Duodenal mucosa (tissue), 2 donors: ENCODE measurements around the gene PIEZO2.

ENCODE experiments used
- H3K27ac ChIP-seq: one replicate; pipeline ENCODE4 v1.7.0; 2013; ENCODE audit warnings: low read depth, low read length
- H3K27me3 ChIP-seq, 2 donors: one replicate each; pipeline ENCODE4 v1.7.0; 2013; ENCODE audit warnings: low read length in 2 of 2, control low read depth in 1 of 2; ENCODE audit not compliant: insufficient read depth in 2 of 2, control insufficient read depth in 1 of 2
- H3K36me3 ChIP-seq, 2 donors: one replicate each; pipeline ENCODE4 v1.7.0; 2013; ENCODE audit warnings: low read length in 2 of 2, control low read depth in 1 of 2; ENCODE audit not compliant: insufficient read depth in 2 of 2, control insufficient read depth in 1 of 2
- H3K4me1 ChIP-seq, 2 donors: one replicate each; pipeline ENCODE4 v1.7.0; 2013; ENCODE audit warnings: low read length in 2 of 2, control low read depth in 1 of 2; ENCODE audit not compliant: insufficient read depth in 2 of 2, control insufficient read depth in 1 of 2
- H3K4me3 ChIP-seq, 2 donors: one replicate each; pipeline ENCODE4 v1.7.0; 2013; ENCODE audit warnings: low read length in 2 of 2, low read depth in 1 of 2
- H3K9ac ChIP-seq, 2 donors: one replicate each; pipeline ENCODE4 v1.7.0; 2013; ENCODE audit warnings: low read length in 2 of 2, low read depth in 1 of 2
- H3K9me3 ChIP-seq, 2 donors: one replicate each; pipeline ENCODE4 v1.7.0; 2013; ENCODE audit warnings: low read length in 2 of 2, control low read depth in 1 of 2; ENCODE audit not compliant: control insufficient read depth in 1 of 2

Gene PIEZO2

GRCh38 chr18:11072632-11073031, 76.7 kb downstream of the PIEZO2 start:
- Histone ChIP-seq H3K9me3 (no peaks in the 10 kb centered on the region), H3K4me3 (no peak overlapping the region), H3K27me3 (no peaks in the 10 kb centered on the region)

GRCh38 chr18:11071300-11071699, 78.1 kb downstream of the PIEZO2 start:
- no peak overlapping the region for H3K9ac ChIP-seq
- no peaks in the 10 kb centered on the region for H3K27me3 ChIP-seq
- H3K27ac ChIP-seq, result no peak overlapping the region
- no peaks in the 10 kb centered on the region for H3K36me3 ChIP-seq
- no peaks in the 10 kb centered on the region for H3K9me3 ChIP-seq
- H3K4me1 ChIP-seq, result no peaks in the 10 kb centered on the region
- no peak overlapping the region for H3K4me3 ChIP-seq

More at GRCh38 chr18:11072632-11073031, 76.7 kb downstream of the PIEZO2 start:
- no peak overlapping the region for H3K27ac ChIP-seq
- H3K36me3 ChIP-seq, result no peaks in the 10 kb centered on the region
- H3K4me1 ChIP-seq, result no peaks in the 10 kb centered on the region
- H3K9ac ChIP-seq, result no peak overlapping the region

- Histone ChIP-seq H3K9me3 (no peaks in the 10 kb centered on the region), H3K27ac (no peak overlapping the region), H3K36me3 (no peaks in the 10 kb centered on the region), H3K4me3 (no peak overlapping the region), H3K4me1 (no peaks in the 10 kb centered on the region), H3K9ac (no peak overlapping the region), H3K27me3 (no peaks in the 10 kb centered on the region)
Observed at GRCh38 chr18:11070593-11070992, 78.8 kb downstream of the PIEZO2 start.

- Histone ChIP-seq H3K27ac (no peak overlapping the region), H3K9me3 (no peaks in the 10 kb centered on the region), H3K9ac (no peak overlapping the region), H3K36me3 (no peaks in the 10 kb centered on the region), H3K4me3 (no peak overlapping the region), H3K4me1 (no peaks in the 10 kb centered on the region), H3K27me3 (no peaks in the 10 kb centered on the region)
Observed at GRCh38 chr18:11066038-11066437, 83.3 kb downstream of the PIEZO2 start.

- no peaks in the 10 kb centered on the region for H3K27me3 ChIP-seq
- no peaks in the 10 kb centered on the region for H3K36me3 ChIP-seq
- no peaks in the 10 kb centered on the region for H3K4me1 ChIP-seq
- H3K27ac ChIP-seq, result no peak overlapping the region
- no peak overlapping the region for H3K9ac ChIP-seq
- no peak overlapping the region for H3K4me3 ChIP-seq
- H3K9me3 ChIP-seq, result no peaks in the 10 kb centered on the region
Observed at GRCh38 chr18:11064727-11065460, 84.5 kb downstream of the PIEZO2 start.

- no peaks in the 10 kb centered on the region for H3K36me3 ChIP-seq
- H3K4me1 ChIP-seq, result no peaks in the 10 kb centered on the region
- no peaks in the 10 kb centered on the region for H3K27me3 ChIP-seq
- no peak overlapping the region for H3K27ac ChIP-seq
- H3K4me3 ChIP-seq, result no peak overlapping the region
- H3K9ac ChIP-seq, result no peak overlapping the region
- no peaks in the 10 kb centered on the region for H3K9me3 ChIP-seq
Observed at GRCh38 chr18:11064106-11064505, 85.3 kb downstream of the PIEZO2 start.

- Histone ChIP-seq H3K36me3 (no peaks in the 10 kb centered on the region), H3K9ac (no peak overlapping the region), H3K27me3 (no peaks in the 10 kb centered on the region), H3K9me3 (no peaks in the 10 kb centered on the region), H3K27ac (no peak overlapping the region), H3K4me1 (no peaks in the 10 kb centered on the region), H3K4me3 (no peak overlapping the region)
Observed at GRCh38 chr18:11055721-11056120, 93.6 kb downstream of the PIEZO2 start.

GRCh38 chr18:11054497-11054896, 94.9 kb downstream of the PIEZO2 start:
- Histone ChIP-seq H3K27ac (no peak overlapping the region), H3K4me3 (no peak overlapping the region), H3K9me3 (no peaks in the 10 kb centered on the region), H3K9ac (no peak overlapping the region), H3K36me3 (no peaks in the 10 kb centered on the region), H3K27me3 (no peaks in the 10 kb centered on the region), H3K4me1 (no peaks in the 10 kb centered on the region)

- no peak overlapping the region for H3K27ac ChIP-seq
- H3K36me3 ChIP-seq, result no peaks in the 10 kb centered on the region
- no peak overlapping the region for H3K9ac ChIP-seq
- no peaks in the 10 kb centered on the region for H3K9me3 ChIP-seq
- H3K4me3 ChIP-seq, result no peak overlapping the region
- no peaks in the 10 kb centered on the region for H3K4me1 ChIP-seq
- H3K27me3 ChIP-seq, result no peaks in the 10 kb centered on the region
Observed at GRCh38 chr18:11053293-11053692, 96.1 kb downstream of the PIEZO2 start.

GRCh38 chr18:11052800-11053199, 96.6 kb downstream of the PIEZO2 start:
- Histone ChIP-seq H3K4me1 (no peaks in the 10 kb centered on the region), H3K36me3 (no peaks in the 10 kb centered on the region), H3K27ac (no peak overlapping the region), H3K9ac (no peak overlapping the region), H3K9me3 (no peaks in the 10 kb centered on the region), H3K4me3 (no peak overlapping the region), H3K27me3 (no peaks in the 10 kb centered on the region)
